Spleen (tissue), 11 donors: ENCODE measurements around the gene FAM83B. TPM values are rescaled to one million over a fixed set of nuclear protein-coding genes. Genes with fewer than 3 reads are reported as not detected.
"Not testable (repeated sequence)": the region's sequence is repeated elsewhere in the genome, so short reads cannot be mapped to it uniquely, and the experiment has no call there.

Source experiments
- DNase-seq: peaks from one replicate; pipeline ENCODE4 v3.0.0-alpha.2; 2020
- H3K27ac ChIP-seq, 8 donors: fragments of 200-600 bp; sonication (generic) in 7 of 8; 1 replicate in 4 of 8; 2 replicates in 4 of 8; pipeline versions ENCODE4 v1.5.0 to v1.8.0; 2016 to 2021; ENCODE audit warnings: inconsistent platforms in 4 of 8, mild to moderate bottlenecking in 4 of 8, moderate library complexity in 1 of 8
- H3K27me3 ChIP-seq, 7 donors: fragments of 200-600 bp; sonication (generic) in 6 of 7; replicated peaks in 1 of 7; 1 replicate in 4 of 7; 2 replicates in 3 of 7; pipeline versions ENCODE4 v1.5.0 to v1.8.0; 2016 to 2021; ENCODE audit warnings: inconsistent platforms in 3 of 7, mild to moderate bottlenecking in 1 of 7
- H3K36me3 ChIP-seq, 6 donors: fragments of 200-600 bp; sonication (generic) in 5 of 6; 1 replicate in 4 of 6; 2 replicates in 2 of 6; pipeline versions ENCODE4 v1.5.0 to v1.8.0; 2016 to 2021; ENCODE audit warnings: inconsistent platforms in 2 of 6
- H3K4me1 ChIP-seq, 6 donors: fragments of 200-600 bp; sonication (generic) in 5 of 6; 1 replicate in 3 of 6; 2 replicates in 3 of 6; pipeline versions ENCODE4 v1.5.0 to v1.8.0; 2016 to 2021; ENCODE audit warnings: inconsistent platforms in 3 of 6
- H3K4me3 ChIP-seq, 8 donors: fragments of 200-600 bp; sonication (generic) in 7 of 8; 1 replicate in 4 of 8; 2 replicates in 4 of 8; pipeline versions ENCODE4 v1.5.0 to v1.8.0; 2016 to 2021; ENCODE audit warnings: inconsistent platforms in 4 of 8, mild to moderate bottlenecking in 4 of 8, moderate library complexity in 2 of 8
- H3K9me3 ChIP-seq, 8 donors: fragments of 200-600 bp; sonication (generic) in 7 of 8; 1 replicate in 4 of 8; 2 replicates in 4 of 8; pipeline versions ENCODE4 v1.5.0 to v1.8.0; 2016 to 2021; ENCODE audit warnings: inconsistent platforms in 4 of 8
- POLR2A ChIP-seq, 3 donors: fragments of 450-650 bp; IDR thresholded peaks; one replicate each; pipeline ENCODE4 v1.5.1; 2017; ENCODE audit warnings: antibody characterized with exemption in 3 of 3, mild to moderate bottlenecking in 1 of 3
- POLR2AphosphoS5 ChIP-seq, 3 donors: sonication (generic); formaldehyde crosslinking; IDR thresholded peaks; one replicate each; pipeline ENCODE4 v1.5.1; 2017; ENCODE audit warnings: antibody characterized with exemption in 3 of 3
- WGBS, 5 donors: extraction: QIAGEN DNeasy Blood & Tissue Kit in 3 of 5; methylation state at CpG; one replicate each; pipeline versions ENCODE4 v1.1.5 to v1.1.7; 2013 to 2018; 5-methylcytosine and 5-hydroxymethylcytosine counted together
- intact Hi-C: fragments of 100-400 bp; cut with DNase I; formaldehyde crosslinking; loops from one replicate; pipeline ENCODE4 v1.15.0; 2023; ENCODE audit warnings: low total_unique reads
- polyA plus RNA-seq, 3 donors: library from polyadenylated mRNA; stranded (reverse); fragments of 200-250 nt; gene quantifications; one replicate each; pipeline ENCODE4 v1.2.1, GENCODE V29; 2013
- total RNA-seq, 7 donors: library from RNA; depleted of rRNA in 3 of 7; stranded (reverse); fragments of >200 nt in 3 of 7; fragmentation: NEBNext Ultra II Directional in 4 of 7; extraction: Animal tissue kit (Norgen Biotek cat#: 25700) in 4 of 7; gene quantifications; one replicate each; pipeline versions ENCODE4 v1.1.0 to v1.2.1, GENCODE V29; 2016 to 2021
- TF ChIP-seq, protein P1 (sequence below), 11 experiments: fragments of 200-600 bp in 7 of 11; fragments of 450-650 bp in 4 of 11; sonication (generic) in 4 of 11; IDR thresholded peaks in 8 of 11; conservative IDR thresholded peaks in 3 of 11; 1 replicate in 7 of 11; 2 replicates in 4 of 11; pipeline versions ENCODE4 v1.4.0 to v1.8.0; 2016 to 2021; ENCODE audit warnings: antibody characterized with exemption in 11 of 11, inconsistent platforms in 4 of 11, mild to moderate bottlenecking in 1 of 11
- donor health status: healthy with polysubstance abuse.
- donor health status: DM: no; HTN: no; CAD: no; lungs with moderate emphysema.
- donor health status: DM: no; HTN: no; CAD: no.
- donor health status: Bipolar disorder and iron deficiency.
- donor health status: healthy.
- donor health status: DM: no; HTN: no; CAD: no.
- donor health status: DM: yes; HTN: yes; CAD: no.

Gene FAM83B
- total and polyA plus RNA-seq, 10 donors: not detected

GRCh38 chr6:54879188-54879985 lies 32.8 kb downstream of the FAM83B start:
- intact Hi-C loops: no loop called here
- no peaks in the 10 kb centered on the region for H3K27me3 ChIP-seq
- H3K4me3 ChIP-seq: no peak overlapping the region
- no peak for DNase-seq
- H3K36me3 ChIP-seq: no peaks in the 10 kb centered on the region
- no peaks in the 10 kb centered on the region for H3K4me1 ChIP-seq
- H3K9me3 ChIP-seq: peaks cover 0 to 10% (median 2%) of the 10 kb centered on the region in 8 donors
- no peak for TF ChIP-seq POLR2AphosphoS5 (IDR thresholded peaks at IDR 0.05)
- TF ChIP-seq, protein P1, sequence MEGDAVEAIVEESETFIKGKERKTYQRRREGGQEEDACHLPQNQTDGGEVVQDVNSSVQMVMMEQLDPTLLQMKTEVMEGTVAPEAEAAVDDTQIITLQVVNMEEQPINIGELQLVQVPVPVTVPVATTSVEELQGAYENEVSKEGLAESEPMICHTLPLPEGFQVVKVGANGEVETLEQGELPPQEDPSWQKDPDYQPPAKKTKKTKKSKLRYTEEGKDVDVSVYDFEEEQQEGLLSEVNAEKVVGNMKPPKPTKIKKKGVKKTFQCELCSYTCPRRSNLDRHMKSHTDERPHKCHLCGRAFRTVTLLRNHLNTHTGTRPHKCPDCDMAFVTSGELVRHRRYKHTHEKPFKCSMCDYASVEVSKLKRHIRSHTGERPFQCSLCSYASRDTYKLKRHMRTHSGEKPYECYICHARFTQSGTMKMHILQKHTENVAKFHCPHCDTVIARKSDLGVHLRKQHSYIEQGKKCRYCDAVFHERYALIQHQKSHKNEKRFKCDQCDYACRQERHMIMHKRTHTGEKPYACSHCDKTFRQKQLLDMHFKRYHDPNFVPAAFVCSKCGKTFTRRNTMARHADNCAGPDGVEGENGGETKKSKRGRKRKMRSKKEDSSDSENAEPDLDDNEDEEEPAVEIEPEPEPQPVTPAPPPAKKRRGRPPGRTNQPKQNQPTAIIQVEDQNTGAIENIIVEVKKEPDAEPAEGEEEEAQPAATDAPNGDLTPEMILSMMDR (IDR thresholded peaks at IDR 0.05 in 8 of 11, conservative IDR thresholded peaks at IDR 0.05 in 3 of 11): no peak
- TF ChIP-seq POLR2A (IDR thresholded peaks at IDR 0.05): no peak
- H3K27ac ChIP-seq: no peak overlapping the region
- WGBS, 5 donors: 59 to 72% (median 64%) methylated on average over 8 of the region's 8 CpGs

- WGBS, 5 donors: 77 to 91% (median 80%) methylated on average over 1 of the region's 1 CpG
- peaks cover 0 to 10% (median 2%) of the 10 kb centered on the region in 8 donors for H3K9me3 ChIP-seq
- no peaks in the 10 kb centered on the region for H3K27me3 ChIP-seq
- H3K4me3 ChIP-seq: no peak overlapping the region
- H3K27ac ChIP-seq: no peak overlapping the region
- H3K36me3 ChIP-seq: no peaks in the 10 kb centered on the region
- DNase-seq: no peak
- no peak for TF ChIP-seq POLR2AphosphoS5 (IDR thresholded peaks at IDR 0.05)
- no peak for TF ChIP-seq POLR2A (IDR thresholded peaks at IDR 0.05)
- TF ChIP-seq, protein P1 (IDR thresholded peaks at IDR 0.05 in 8 of 11, conservative IDR thresholded peaks at IDR 0.05 in 3 of 11): no peak
- H3K4me1 ChIP-seq: no peaks in the 10 kb centered on the region
- intact Hi-C loops: no loop called here
These were observed 34.6 kb downstream of the FAM83B start for GRCh38 chr6:54881067-54881730.

DNA sequence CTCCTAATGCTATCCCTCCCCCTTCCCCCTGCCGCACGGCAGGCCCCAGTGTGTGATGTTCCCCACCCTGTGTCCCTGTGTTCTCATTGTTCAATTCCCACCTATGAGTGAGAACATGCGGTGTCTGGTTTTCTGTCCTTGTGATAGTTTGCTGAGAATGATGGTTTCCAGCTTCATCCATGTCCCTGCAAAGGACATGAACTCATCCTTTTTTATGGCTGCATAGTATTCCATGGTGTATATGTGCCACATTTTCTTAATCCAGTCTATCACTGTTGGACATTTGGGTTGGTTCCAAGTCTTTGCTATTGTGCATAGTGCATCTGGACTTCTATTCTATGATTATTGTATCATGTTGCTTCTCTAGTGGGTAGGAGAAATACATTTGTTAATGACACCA lies 35.3 kb downstream of the FAM83B start:
- H3K9me3 ChIP-seq, intact Hi-C loops, H3K36me3 ChIP-seq, H3K27ac ChIP-seq, H3K27me3 ChIP-seq, H3K4me3 ChIP-seq, DNase-seq, H3K4me1 ChIP-seq: not testable (repeated sequence)
- 90 to 100% (median 97%) methylated on average over 3 of the region's 3 CpGs for WGBS, 5 donors

DNA sequence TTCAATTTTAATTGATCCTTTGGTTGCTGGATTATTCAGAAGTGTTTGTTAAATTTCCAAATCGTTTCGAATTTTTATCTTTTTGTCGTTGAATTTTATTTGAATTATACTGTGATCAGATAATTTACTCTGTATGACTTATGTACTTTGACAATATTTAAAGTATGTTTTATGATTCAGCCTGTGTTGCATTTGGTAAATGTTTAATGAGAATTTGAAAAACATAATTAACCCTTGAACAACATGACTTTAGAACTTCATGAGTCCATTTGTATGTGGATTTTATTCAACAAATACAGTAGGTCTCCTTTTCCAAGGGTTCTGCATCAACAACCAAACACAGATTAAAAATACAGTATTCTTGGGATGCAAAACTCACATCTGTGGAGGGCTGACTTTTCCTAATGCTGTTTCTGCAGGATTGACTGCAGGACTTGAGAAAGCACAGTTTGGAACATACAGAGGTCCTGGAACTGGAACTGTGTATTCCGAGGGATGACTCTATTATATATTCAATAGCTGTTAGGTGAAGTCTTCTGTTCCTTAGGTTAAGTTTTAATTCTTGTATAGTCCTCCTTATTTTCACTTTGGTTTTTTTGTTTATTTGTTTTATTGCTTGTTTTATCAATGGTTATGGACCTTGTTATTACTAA lies 40.5 kb downstream of the FAM83B start:
- H3K4me3 ChIP-seq: no peak overlapping the region
- DNase-seq: no peak
- intact Hi-C loops: no loop called here
- TF ChIP-seq POLR2AphosphoS5 (IDR thresholded peaks at IDR 0.05): no peak
- TF ChIP-seq POLR2A (IDR thresholded peaks at IDR 0.05): no peak
- TF ChIP-seq, protein P1 (IDR thresholded peaks at IDR 0.05 in 8 of 11, conservative IDR thresholded peaks at IDR 0.05 in 3 of 11): no peak
- no peaks in the 10 kb centered on the region for H3K27me3 ChIP-seq
- H3K27ac ChIP-seq: no peak overlapping the region
- H3K4me1 ChIP-seq: no peaks in the 10 kb centered on the region
- WGBS, 5 donors: 86 to 94% (median 87%) methylated on average over 4 of the region's 4 CpGs
- peaks cover 0 to 9% (median 2%) of the 10 kb centered on the region in 8 donors for H3K9me3 ChIP-seq
- H3K36me3 ChIP-seq: no peaks in the 10 kb centered on the region
